ENCODE data around the gene PRDM15.

The PRDM15 gene

GRCh38 chr21:41846536-41846935, 32.6 kb downstream of the PRDM15 start:
- Histone ChIP-seq H3K27ac (no peak overlapping the region), H3K4me3 (ENCODE audit: low read depth, low read length) (no peak overlapping the region), H3K27me3 (ENCODE audit: insufficient read depth, low read depth, severe bottlenecking) (no peaks in the 10 kb centered on the region), H3K36me3 (peaks cover 35% of the 10 kb centered on the region), H3K9me3 (ENCODE audit: severe bottlenecking) (no peaks in the 10 kb centered on the region)
- DNase-seq, result no peak
- no peak for TF ChIP-seq CTCF (IDR thresholded peaks at IDR 0.05; ENCODE audit: low read depth, low read length)

GRCh38 chr21:41846033-41846317, 33.2 kb downstream of the PRDM15 start:
- H3K4me3 ChIP-seq (ENCODE audit: low read depth, low read length), result no peak overlapping the region
- H3K27ac ChIP-seq, result 0 out of 2 replicates have a peak overlapping the region, but pooled peaks have one; percentile 12
- TF ChIP-seq CTCF (IDR thresholded peaks at IDR 0.05; ENCODE audit: low read depth, low read length), result no peak
- H3K36me3 ChIP-seq, result peaks cover 33% of the 10 kb centered on the region
- H3K9me3 ChIP-seq (ENCODE audit: severe bottlenecking), result peaks cover 3% of the 10 kb centered on the region
- DNase-seq, result no peak
- no peaks in the 10 kb centered on the region for H3K27me3 ChIP-seq (ENCODE audit: insufficient read depth, low read depth, severe bottlenecking)

- H3K27ac ChIP-seq, result peak overlapping the region; percentile 17; the same call in 1 of the 2 replicates
- no peak for TF ChIP-seq CTCF (IDR thresholded peaks at IDR 0.05; ENCODE audit: low read depth, low read length)
- H3K27me3 ChIP-seq (ENCODE audit: insufficient read depth, low read depth, severe bottlenecking), result no peaks in the 10 kb centered on the region
- DNase-seq, result no peak
- H3K9me3 ChIP-seq (ENCODE audit: severe bottlenecking), result peaks cover 4% of the 10 kb centered on the region
- peaks cover 33% of the 10 kb centered on the region for H3K36me3 ChIP-seq
- no peak overlapping the region for H3K4me3 ChIP-seq (ENCODE audit: low read depth, low read length)
Measured at GRCh38 chr21:41845310-41846032, 33.7 kb downstream of the PRDM15 start.

- Histone ChIP-seq H3K36me3 (peaks cover 25% of the 10 kb centered on the region), H3K27ac (no peak overlapping the region), H3K27me3 (ENCODE audit: insufficient read depth, low read depth, severe bottlenecking) (no peaks in the 10 kb centered on the region), H3K4me3 (ENCODE audit: low read depth, low read length) (no peak overlapping the region), H3K9me3 (ENCODE audit: severe bottlenecking) (peaks cover 4% of the 10 kb centered on the region)
- TF ChIP-seq CTCF (IDR thresholded peaks at IDR 0.05; ENCODE audit: low read depth, low read length), result no peak
- DNase-seq, result no peak
Measured at GRCh38 chr21:41843584-41843983, 35.6 kb downstream of the PRDM15 start.

GRCh38 chr21:41840880-41841279, 38.3 kb downstream of the PRDM15 start:
- H3K36me3 ChIP-seq, result peaks cover 18% of the 10 kb centered on the region
- no peak overlapping the region for H3K27ac ChIP-seq
- no peak overlapping the region for H3K4me3 ChIP-seq (ENCODE audit: low read depth, low read length)
- H3K27me3 ChIP-seq (ENCODE audit: insufficient read depth, low read depth, severe bottlenecking), result no peaks in the 10 kb centered on the region
- no peak for DNase-seq
- TF ChIP-seq CTCF (IDR thresholded peaks at IDR 0.05; ENCODE audit: low read depth, low read length), result no peak
- H3K9me3 ChIP-seq (ENCODE audit: severe bottlenecking), result peaks cover 4% of the 10 kb centered on the region
